IPS DF 6.9 (cell line): ENCODE measurements around the gene CFDP1.

Experiments
- DNase-seq: peaks from one replicate; pipeline ENCODE4 v3.0.0-alpha.2; 2013; ENCODE audit warnings: low read depth, low spot score
- H3K27ac ChIP-seq: one replicate; pipeline ENCODE4 v1.5.1; 2013; ENCODE audit warnings: low read length, control low read depth
- H3K27me3 ChIP-seq: 2 replicates; pipeline ENCODE4 v1.6.1; 2013; ENCODE audit warnings: mild to moderate bottlenecking, low read length; ENCODE audit not compliant: control insufficient read depth, insufficient read depth
- H3K36me3 ChIP-seq: 2 replicates; pipeline ENCODE4 v1.6.1; 2013; ENCODE audit warnings: low read length; ENCODE audit not compliant: control insufficient read depth, insufficient read depth
- H3K4me1 ChIP-seq: 2 replicates; pipeline ENCODE4 v1.6.1; 2013; ENCODE audit warnings: low read length; ENCODE audit not compliant: control insufficient read depth, insufficient read depth
- H3K4me3 ChIP-seq: 2 replicates; pipeline ENCODE4 v1.5.1; 2013; ENCODE audit warnings: mild to moderate bottlenecking, low read length
- H3K9me3 ChIP-seq: 2 replicates; pipeline ENCODE4 v1.6.1; 2013; ENCODE audit warnings: low read length, inconsistent platforms; ENCODE audit not compliant: control insufficient read depth, insufficient read depth
- WGBS: extraction: QIAGEN DNeasy Blood & Tissue Kit; methylation state at CpG from one replicate; pipeline ENCODE4 v1.1.7; 2013; ENCODE audit warnings: mixed read lengths, missing lambda C conversion rate; ENCODE audit not compliant: insufficient read length, insufficient coverage; 5-methylcytosine and 5-hydroxymethylcytosine counted together

Gene CFDP1

DNA sequence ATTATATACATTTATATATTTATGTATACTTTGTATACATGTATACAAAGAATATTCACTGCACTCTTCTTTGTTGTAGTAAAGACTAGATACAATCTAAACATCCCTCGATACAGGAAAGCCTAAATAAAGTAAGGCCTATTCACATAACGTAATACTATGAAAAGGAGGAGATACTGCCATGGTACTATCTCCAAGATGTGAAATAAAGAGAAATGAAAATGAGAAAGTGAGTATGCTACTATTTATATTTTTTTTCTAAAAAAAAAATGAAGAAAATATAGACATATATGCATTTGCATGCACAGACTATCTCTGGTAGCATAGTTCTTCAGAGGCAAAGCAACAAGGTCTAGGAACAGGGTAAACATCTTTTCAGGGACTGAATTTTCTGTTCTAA lies 19.4 kb downstream of the CFDP1 start:
- no CpG with 5 or more reads among the region's 2 CpGs for WGBS
- no peak for DNase-seq
- Histone ChIP-seq H3K4me1 (no peaks in the 10 kb centered on the region), H3K27ac (no peak overlapping the region), H3K9me3 (no peaks in the 10 kb centered on the region), H3K4me3 (no peak overlapping the region), H3K36me3 (peaks cover 9% of the 10 kb centered on the region; the same call in 1 of the 2 replicates), H3K27me3 (no peaks in the 10 kb centered on the region)

DNA sequence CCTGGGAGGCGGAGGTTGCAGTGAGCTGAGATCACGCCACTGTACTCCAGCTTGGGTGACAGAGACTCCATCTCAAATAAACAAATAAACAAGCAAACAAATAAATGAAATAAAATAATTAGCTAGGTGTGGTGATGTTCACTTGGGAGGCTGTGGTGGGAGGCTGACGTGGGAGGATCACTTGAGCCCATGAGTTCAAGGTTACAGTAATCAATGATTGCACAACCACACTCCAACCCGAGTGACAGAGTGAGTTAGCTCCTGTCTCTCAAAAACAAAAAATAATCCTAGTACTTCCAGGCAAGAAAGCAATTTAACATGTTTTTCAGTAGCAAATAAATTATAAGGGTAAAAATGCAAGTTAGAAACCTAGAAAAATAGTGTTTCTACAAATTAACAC lies 26.4 kb downstream of the CFDP1 start:
- no peak overlapping the region for H3K27ac ChIP-seq
- H3K36me3 ChIP-seq: peaks cover 3% of the 10 kb centered on the region; the same call in 1 of the 2 replicates
- no peaks in the 10 kb centered on the region for H3K4me1 ChIP-seq
- H3K4me3 ChIP-seq: no peak overlapping the region
- H3K9me3 ChIP-seq: no peaks in the 10 kb centered on the region
- no peak for DNase-seq
- H3K27me3 ChIP-seq: no peaks in the 10 kb centered on the region
- WGBS: no CpG with 5 or more reads among the region's 4 CpGs

GRCh38 chr16:75402821-75403475 lies 30.4 kb downstream of the CFDP1 start:
- H3K4me1 ChIP-seq: no peaks in the 10 kb centered on the region
- H3K36me3 ChIP-seq: no peaks in the 10 kb centered on the region
- H3K27ac ChIP-seq: no peak overlapping the region
- H3K27me3 ChIP-seq: no peaks in the 10 kb centered on the region
- H3K9me3 ChIP-seq: no peaks in the 10 kb centered on the region
- no CpG with 5 or more reads among the region's 3 CpGs for WGBS
- no peak for DNase-seq
- H3K4me3 ChIP-seq: no peak overlapping the region

GRCh38 chr16:75402159-75402820 lies 31.0 kb downstream of the CFDP1 start:
- no peak overlapping the region for H3K4me3 ChIP-seq
- no peaks in the 10 kb centered on the region for H3K4me1 ChIP-seq
- H3K36me3 ChIP-seq: no peaks in the 10 kb centered on the region
- H3K27ac ChIP-seq: no peak overlapping the region
- H3K9me3 ChIP-seq: no peaks in the 10 kb centered on the region
- no CpG with 5 or more reads among the region's 2 CpGs for WGBS
- H3K27me3 ChIP-seq: no peaks in the 10 kb centered on the region
- no peak for DNase-seq

GRCh38 chr16:75401691-75402090 lies 31.6 kb downstream of the CFDP1 start:
- H3K27me3 ChIP-seq: no peaks in the 10 kb centered on the region
- H3K27ac ChIP-seq: no peak overlapping the region
- no peak for DNase-seq
- H3K4me1 ChIP-seq: no peaks in the 10 kb centered on the region
- no peak overlapping the region for H3K4me3 ChIP-seq
- no peaks in the 10 kb centered on the region for H3K9me3 ChIP-seq
- no peaks in the 10 kb centered on the region for H3K36me3 ChIP-seq

DNA sequence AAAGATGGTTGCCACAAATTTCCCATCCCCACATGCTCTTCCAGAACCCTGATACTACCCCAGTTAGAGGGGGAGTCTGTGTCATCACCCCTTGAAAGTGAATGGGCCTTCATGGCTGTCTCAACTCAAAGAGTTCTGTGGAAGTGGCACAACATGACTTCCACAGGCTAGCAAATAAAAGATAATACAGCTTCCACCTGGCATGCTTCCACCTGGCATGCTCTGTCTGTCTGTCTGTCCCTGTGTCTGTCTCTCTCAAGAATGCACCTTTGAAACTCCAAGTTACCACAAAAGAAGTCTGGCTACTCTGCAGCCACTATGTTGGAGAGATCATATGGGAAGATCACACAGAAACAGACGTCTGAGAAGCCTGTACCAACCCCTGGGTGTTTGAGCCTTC lies 35.0 kb downstream of the CFDP1 start:
- Histone ChIP-seq H3K36me3 (peaks cover 3% of the 10 kb centered on the region; the same call in 1 of the 2 replicates), H3K27ac (no peak overlapping the region), H3K9me3 (no peaks in the 10 kb centered on the region), H3K27me3 (no peaks in the 10 kb centered on the region), H3K4me3 (no peak overlapping the region), H3K4me1 (no peaks in the 10 kb centered on the region)
- WGBS: no CpG with 5 or more reads among the region's 1 CpG
- no peak for DNase-seq

DNA sequence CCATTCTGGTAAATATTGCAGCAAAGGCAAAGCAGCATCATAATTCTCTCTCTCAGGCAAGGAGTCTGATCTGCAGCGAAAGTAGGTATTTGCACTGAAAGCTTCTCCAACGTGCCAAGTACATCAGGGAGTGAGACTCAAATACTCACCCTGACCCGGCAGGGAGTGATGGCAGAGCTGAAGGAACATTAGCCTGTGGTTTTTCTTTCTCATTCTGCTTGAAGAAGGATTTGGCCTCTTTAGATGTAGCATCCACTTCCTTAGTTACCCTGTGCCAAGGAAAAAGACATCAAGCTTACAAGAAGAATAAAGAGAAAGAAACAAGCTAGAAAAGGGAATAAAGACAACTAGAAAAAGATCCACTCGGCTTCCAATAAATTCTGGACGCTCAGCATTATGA lies 38.4 kb downstream of the CFDP1 start:
- Histone ChIP-seq H3K4me3 (no peak overlapping the region), H3K4me1 (no peaks in the 10 kb centered on the region), H3K27ac (no peak overlapping the region), H3K36me3 (peaks cover 5% of the 10 kb centered on the region; the same call in 1 of the 2 replicates), H3K27me3 (no peaks in the 10 kb centered on the region), H3K9me3 (no peaks in the 10 kb centered on the region)
- no CpG with 5 or more reads among the region's 5 CpGs for WGBS
- DNase-seq: no peak

- H3K4me1 ChIP-seq: no peaks in the 10 kb centered on the region
- WGBS: no CpG with 5 or more reads among the region's 2 CpGs
- no peaks in the 10 kb centered on the region for H3K9me3 ChIP-seq
- no peak overlapping the region for H3K4me3 ChIP-seq
- no peak overlapping the region for H3K27ac ChIP-seq
- H3K27me3 ChIP-seq: no peaks in the 10 kb centered on the region
- H3K36me3 ChIP-seq: peaks cover 5% of the 10 kb centered on the region; the same call in 1 of the 2 replicates
- no peak for DNase-seq
Measured at GRCh38 chr16:75392906-75393305, 40.4 kb downstream of the CFDP1 start.

DNA sequence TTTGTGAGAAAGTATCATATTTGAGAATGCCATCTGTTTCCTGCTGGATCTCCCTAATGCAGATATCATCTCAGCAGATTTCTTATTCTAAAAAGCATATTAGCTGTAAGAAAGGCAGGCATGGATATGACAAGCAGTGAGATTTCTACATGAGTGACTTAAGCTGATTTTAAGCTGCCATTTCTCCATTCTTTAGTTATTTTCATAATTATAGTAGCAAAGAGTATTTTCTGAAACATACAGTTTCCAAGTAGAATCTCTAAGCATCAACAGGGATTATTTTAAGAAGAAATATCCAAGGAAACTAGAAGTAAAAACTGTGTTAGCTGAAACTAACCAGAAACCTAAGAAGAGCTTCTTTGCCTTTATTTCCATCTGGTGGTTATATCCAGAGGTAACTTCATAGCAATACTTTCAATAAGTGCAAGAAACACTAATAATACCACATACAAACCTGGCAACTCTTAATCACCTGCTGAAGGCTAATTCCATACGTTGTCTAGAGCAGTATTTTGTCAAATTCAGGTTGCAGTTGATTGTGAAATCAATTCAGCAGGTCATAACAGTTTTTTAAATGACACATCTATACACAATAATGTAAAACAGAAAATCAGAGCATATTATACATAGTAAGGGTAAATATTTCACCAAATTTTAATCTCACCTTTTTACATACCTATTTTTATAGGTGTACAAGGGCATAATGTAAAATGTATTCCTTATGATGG lies 42.2 kb downstream of the CFDP1 start:
- no peaks in the 10 kb centered on the region for H3K4me1 ChIP-seq
- peaks cover 5% of the 10 kb centered on the region; the same call in 1 of the 2 replicates for H3K36me3 ChIP-seq
- DNase-seq: no peak
- no peaks in the 10 kb centered on the region for H3K9me3 ChIP-seq
- H3K27me3 ChIP-seq: no peaks in the 10 kb centered on the region
- H3K4me3 ChIP-seq: no peak overlapping the region
- WGBS: no CpG with 5 or more reads among the region's 1 CpG
- no peak overlapping the region for H3K27ac ChIP-seq

- no CpG with 5 or more reads among the region's 2 CpGs for WGBS
- Histone ChIP-seq H3K36me3 (peaks cover 3% of the 10 kb centered on the region; the same call in 1 of the 2 replicates), H3K9me3 (no peaks in the 10 kb centered on the region), H3K4me3 (no peak overlapping the region), H3K27me3 (no peaks in the 10 kb centered on the region), H3K4me1 (no peaks in the 10 kb centered on the region), H3K27ac (no peak overlapping the region)
- no peak for DNase-seq
Measured at GRCh38 chr16:75389096-75389690, 44.1 kb downstream of the CFDP1 start.
